8988T (cell line): ENCODE measurements around the gene TCAP.

Source experiments
- DNase-seq: peaks from one replicate; pipeline ENCODE4 v3.0.0; 2011

Gene TCAP, protein sequence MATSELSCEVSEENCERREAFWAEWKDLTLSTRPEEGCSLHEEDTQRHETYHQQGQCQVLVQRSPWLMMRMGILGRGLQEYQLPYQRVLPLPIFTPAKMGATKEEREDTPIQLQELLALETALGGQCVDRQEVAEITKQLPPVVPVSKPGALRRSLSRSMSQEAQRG

DNA sequence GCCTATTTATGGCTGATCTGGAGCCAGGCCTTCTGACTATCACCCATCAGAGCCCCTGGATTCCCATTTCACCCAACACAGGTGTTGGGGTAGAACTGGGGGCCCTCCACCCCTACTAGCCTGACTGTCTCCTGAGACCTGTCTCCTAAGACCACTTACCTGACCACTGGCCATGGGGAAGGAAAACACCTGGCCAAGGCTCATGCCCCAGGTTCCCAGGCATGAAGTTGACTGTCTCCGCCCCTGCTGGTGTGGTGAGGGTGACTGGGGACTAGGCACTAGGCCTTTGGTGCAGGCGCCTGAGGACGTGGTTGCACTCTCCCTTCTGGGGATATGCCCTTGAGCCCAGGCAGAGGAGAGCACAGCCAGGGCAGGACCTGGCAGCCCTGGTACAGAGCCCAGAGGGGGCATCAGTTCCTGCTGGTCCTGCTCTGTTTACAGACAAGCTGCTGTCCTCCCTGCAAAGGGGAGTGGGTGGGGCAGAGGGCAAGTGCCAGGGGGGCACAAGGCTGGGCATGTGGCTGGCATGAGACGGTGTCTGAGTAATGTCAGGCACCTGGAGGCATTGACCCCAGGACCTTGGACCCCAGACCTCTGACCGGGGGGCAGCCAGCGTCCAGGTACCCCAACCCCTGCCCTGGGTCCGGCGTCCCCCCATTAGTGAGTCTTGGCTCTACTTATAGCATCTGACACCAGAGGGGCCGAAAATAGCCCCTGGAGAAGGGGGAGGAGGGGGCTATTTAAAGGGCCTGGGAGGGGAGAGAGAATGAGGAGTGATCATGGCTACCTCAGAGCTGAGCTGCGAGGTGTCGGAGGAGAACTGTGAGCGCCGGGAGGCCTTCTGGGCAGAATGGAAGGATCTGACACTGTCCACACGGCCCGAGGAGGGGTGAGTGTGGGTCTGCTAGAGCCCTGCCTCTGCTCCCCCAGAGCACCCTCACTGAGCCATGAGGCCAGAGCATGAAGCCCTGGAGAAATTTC lies at the start of gene TCAP:
TCAP (plus strand) TSS at position 769 of the 981 bp plus-strand sequence; CDS start at position 780, 11 bp downstream.
- no peak for DNase-seq

DNA sequence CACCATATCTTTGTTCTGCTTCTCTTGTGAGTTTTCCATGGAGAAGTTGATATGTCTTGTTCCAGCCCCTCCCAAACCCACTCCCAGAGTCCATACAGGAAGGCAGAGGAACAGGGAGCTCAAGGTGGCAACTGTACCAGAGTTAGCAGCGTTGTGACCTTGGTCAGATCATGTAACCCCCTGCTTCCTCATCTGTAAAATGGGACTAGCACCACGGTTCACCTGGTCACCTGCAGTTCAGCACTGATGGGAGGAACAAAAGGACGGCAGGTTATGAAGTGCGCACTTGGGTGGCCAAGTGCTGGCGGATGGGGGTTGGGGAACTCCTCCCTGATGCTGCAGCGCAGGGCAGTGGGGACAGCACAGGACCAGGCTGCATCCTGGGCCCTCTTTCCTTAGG lies 49.7 kb upstream of the TCAP start:
- DNase-seq = no peak

DNA sequence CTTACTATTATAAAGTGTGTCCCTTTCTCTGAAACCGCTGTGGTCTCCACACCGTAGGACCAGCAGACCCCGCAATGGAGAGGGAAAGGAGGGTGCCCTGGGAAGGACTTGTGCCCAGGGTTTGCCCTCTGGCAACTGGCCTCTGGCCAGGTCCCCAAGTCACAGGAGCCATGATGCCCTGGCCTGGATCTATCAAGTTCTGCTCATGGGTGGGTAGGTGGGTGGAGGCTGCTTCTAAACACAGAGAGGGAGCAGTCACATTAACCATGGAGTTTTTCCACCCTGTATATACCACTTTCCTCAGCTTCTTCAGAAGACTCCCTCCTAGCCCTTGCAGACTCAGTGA lies 48.1 kb upstream of the TCAP start:
- no peak for DNase-seq

DNA sequence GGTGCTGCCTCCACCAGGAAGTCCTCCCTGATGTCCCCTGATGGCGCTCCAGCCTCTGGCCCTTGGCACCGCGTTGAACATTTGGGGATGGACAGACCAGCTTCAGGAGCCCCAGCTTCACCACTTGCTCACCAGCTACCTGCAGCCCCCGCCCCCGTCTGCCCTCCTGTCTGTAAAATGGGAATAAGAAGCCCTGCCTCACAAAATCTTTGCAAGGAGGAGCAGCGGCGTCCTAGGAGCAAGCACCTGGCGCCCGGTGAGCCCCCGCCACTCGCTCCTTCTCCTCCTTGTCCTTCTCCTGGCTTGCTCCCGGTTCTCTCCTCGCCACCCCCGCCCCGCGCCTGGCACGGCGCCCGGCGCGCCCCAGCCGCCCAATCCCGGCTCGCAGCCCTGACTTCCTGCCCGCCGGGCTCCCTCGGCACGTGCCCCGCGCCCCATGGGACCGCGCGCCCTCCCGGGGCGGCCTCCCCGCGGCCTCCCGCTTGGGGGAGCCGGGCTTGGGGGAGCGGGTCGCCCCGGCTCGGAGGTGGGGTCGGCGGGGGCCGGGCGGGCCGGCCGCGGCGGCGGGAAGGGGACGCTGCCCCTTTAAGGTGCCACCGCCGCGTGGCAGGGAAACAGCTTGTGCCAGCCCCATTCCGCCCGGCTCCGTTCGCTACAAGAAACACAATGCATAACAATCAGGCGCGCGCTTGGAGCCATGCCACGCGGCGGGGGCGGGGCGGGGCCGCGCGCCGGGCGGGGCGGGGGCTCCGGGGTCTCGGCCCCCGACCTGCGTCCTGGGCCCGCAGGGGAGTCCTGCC lies 47.5 kb upstream of the TCAP start:
- DNase-seq = peak; percentile 75

DNA sequence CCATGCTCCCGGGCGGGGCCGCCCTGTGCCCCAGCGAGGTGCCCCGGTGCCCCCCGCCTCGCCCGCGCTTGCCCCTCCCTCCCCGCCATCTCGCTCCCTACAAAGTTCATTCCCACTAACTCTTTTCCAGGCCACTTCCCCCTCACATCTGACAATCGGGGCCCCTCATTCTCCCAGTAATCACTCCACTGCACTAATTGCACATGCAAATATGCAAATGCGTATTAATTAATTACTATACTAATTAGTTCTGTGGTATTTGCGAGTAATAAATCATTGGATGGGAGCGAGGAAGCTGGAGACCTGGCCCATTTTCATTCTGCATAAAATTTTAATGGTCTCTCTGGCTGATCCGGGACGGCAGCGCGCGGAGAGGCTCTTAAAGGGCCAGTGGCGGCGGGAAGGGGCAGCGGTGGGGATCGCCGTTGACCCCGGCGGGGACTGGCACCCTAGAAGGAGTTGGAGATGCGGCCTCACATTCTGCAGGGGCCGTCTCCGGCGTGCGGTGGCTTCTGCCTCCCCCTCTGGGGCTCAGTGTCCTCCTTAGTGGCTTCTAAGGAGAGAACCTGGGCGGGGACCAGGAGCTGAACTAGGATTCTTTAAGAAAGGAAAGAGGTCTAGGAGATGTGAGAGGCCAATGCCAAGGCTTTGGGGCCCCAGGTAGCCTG lies 46.8 kb upstream of the TCAP start:
- DNase-seq = no peak

DNA sequence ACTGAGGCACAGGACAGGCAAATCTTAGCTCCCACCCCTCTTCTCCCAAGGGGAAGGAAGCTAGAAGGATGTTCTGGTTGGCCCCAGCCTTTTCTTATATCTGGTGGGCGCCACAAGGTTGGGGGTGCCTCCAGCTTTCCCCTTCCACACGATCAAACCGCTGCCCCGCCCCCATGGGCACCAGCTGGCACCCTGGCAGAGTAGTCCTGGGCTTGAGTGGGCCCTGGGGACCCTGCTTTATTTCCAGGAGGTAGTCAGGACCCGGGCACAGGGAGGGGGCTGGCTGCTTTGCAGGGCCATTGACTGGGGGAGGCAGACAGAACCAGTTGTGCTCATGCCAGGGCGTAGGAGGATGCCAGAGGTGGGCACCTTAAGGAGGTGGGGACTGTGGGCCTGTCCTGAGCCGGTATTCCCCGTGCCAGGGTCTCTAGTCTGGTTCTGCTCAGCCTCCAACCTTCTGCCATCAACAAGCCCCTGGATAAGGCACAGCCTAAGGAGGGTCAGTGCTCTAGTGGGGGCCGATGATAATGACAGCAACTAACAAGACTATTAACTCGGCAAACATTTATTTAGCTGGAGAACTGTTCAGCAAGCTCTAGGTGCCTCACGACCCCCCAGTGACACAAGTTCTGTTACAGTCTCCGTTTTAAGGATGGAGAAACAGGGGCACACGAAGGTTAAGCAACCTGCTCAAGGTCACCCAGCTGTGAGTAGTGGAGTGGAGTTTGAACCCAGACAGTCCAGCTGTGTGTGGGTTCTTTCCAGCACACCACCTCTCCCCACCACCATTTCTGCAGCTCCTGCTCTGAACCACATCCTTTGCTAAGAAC lies 46.0 kb upstream of the TCAP start:
- no peak for DNase-seq

DNA sequence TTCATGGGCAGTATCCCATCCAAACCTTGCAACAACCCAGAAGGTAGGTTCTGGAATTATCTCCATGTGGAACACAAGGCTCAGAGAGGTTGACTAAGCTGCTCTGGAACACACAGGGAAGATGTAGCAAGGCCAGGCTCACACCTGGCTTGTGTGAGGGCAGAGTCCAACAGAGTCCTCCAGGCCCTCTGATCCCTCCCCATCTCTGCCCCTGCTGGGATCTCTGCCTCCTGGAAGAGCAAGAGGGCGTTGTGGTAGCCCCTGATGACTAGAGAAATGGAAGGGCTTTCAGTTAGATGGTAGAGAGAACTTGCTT lies 45.4 kb upstream of the TCAP start:
- no peak for DNase-seq

DNA sequence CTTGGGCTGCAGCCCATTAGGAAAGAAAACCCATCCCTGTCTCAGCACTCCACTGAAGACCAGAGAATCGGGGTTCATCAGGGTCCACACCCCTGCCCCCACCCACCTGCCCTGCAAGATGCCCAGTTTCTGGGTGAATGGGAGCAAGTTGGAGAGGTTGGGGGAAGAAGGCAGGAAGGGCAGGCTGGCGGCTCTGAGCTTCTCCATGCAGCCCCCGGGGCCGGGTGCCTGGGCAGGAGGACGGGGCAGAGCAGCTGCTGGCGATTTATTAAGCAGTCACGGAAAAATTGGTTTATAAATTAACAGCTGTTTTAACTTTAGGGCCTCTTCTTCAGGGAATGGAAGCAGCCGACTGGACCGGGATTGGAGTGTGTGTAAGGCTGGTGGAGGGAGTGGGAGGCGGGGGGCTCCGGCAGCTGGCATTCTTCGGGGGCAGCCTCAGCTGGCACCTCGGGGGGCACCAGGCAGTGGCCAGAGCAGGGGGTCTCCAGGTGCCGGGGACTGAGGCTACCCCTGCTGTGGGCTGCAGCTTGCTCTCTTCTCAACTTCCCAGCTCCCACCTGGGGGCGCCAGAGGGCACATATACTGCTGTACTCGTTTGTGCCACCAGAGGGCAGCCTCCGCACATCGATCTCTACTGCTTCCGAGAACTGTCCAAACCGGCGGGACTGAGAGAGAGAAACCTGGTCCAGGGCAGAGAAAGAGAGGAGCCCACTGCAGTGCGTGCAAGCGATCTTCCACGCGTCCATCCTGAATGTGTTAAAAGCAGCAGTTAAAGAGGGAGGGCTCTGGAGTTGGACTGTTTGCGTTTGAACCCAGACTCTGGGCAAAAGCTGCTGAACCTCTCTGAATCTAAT lies 43.4 kb upstream of the TCAP start:
- DNase-seq = peak; percentile 77

DNA sequence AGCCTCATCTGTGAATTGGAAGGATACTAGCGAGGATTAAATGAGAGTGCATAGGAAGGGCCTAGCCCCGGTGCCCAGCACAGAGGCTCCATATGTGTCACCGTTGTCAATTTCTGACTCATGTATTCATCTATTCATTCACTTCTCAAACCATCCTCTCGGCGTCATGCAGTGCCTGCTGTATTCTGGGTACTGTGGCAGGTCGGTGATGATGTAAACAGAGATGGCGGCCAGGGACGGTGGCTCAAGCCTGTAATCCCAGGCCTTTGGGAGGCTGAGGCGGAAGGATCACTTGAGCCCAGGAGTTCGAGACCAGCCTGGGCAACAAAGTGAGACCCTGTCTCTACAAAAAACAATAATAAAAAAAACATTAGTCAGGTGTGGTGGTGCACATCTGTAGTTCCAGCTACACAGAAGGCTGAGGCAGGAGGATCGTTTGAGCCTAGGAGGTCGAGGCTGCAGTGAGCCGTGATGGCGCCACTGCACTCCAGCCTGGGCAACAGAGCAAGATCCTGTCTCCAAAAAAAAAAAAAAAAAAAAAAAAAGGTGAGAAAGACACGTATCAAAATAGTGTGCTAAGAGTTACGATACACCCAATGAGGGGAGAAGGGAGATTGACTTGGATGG lies 42.7 kb upstream of the TCAP start:
- no peak for DNase-seq

DNA sequence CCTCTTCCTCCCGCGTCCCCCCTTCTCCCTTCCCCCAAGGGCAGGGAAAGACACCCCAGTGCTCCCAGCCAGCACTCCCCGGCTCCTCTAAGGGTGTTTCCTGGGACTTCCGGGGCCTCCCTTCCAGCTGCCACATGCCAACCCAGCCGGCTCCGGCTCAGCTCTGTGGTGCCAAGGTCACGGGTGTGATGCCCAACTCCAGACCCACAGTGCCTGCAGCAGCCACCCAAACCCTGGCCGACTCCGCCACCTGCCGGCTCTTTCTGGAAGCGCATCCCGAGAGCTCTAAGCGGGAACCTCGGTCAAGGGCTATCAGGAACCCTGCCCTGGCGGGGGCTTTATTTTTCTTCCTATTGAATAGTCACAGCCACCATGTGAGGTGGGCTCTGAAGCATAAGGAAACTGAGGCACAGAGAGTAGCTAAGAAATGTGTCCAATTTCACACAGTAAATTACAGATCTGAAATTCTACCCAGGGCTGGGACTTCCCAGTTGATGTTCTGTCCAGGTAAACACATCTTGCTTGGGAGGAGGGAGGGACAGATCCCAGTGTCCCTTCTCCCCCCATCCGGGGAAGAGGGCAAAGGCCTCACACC lies 41.7 kb upstream of the TCAP start:
- peak; percentile 79 for DNase-seq

DNA sequence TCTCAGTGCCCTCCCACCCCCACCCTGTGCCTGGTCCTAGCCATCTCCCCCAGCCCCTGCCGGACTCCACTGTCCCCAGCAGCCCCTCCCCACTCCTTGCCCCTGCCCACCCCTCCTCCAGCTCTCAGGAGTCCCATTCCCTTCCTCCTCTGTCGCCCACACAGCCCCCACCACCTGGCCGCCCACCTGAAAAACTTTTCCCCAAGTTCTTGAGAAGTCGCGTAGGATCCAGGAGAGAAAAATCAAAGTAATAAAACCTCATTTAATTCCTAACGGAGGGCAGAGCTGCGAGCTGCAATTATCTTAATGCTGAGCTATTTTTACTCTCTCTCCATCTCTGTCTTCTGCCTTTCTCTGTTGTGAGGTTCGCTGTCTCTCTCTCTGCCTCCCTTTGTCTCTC lies 40.8 kb upstream of the TCAP start:
- DNase-seq = no peak

DNA sequence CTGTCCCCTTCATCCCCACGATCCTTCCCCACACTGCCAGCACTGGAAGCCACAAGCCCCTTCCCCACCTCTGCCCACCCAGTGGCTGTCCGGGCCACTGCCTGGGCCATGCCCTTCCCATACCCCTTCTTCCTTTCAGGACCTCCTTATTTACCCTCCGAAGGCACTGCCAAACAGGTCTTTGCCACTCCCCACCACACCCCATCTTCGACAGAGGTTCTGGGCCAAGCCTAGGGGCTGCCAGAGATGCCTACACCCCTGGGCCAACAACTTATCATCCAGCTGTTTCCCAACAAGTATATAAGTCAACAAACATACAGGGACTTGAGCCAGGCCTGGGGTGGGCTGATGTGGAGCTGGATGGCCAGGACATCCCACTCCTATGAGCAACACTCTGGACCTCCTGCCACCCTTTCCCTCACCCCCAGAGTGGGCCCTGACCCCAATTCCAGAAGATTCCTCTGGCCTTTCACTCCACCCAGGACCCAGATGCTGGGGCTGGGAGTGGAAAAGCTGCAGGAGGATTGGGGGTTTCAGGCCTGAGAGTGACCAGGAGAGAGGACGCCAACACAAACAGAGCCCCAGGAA lies 39.9 kb upstream of the TCAP start:
- DNase-seq = no peak

DNA sequence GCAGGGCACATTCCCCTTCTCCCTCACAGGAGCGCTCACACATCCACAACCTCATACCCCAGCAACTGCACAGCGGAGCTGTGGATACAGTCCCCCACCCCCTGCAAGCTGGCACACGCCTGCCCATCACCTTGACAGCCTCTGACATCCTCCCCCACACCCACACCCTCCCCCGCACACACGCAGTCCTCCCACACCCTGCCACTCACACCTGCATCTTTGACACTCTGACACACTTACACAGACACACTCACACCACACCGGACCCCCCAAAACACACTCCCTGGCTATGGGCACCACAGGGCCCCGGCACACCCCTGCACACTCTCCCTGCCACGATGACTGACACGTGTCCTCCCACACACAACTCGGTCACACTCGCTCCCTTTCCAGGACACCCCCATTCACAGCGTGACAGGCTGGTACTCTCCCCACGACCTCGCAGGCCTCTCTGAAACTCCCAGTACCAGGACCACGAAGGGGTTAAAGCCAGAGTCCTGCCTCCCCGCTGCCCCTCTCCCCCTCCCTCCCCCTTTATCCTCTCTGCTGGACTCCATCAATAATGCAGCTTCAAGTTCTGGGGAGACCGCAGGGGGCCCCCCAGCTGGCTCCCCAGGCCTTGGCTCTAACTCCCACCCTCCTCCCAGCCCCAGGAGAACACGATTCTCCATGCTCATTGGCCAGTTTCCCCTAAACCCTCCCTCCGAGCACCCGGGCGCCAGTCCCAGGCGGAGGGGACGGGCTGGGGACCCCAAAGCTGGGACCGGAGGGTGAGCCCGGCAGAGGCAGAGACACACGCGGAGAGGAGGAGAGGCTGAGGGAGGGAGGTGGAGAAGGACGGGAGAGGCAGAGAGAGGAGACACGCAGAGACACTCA lies 38.7 kb upstream of the TCAP start, which contains the start of gene PPP1R1B:
PPP1R1B (plus strand) TSS at position 782 of the 876 bp plus-strand sequence. CDS start 441 bp downstream, outside the sequence.
- no peak for DNase-seq

DNA sequence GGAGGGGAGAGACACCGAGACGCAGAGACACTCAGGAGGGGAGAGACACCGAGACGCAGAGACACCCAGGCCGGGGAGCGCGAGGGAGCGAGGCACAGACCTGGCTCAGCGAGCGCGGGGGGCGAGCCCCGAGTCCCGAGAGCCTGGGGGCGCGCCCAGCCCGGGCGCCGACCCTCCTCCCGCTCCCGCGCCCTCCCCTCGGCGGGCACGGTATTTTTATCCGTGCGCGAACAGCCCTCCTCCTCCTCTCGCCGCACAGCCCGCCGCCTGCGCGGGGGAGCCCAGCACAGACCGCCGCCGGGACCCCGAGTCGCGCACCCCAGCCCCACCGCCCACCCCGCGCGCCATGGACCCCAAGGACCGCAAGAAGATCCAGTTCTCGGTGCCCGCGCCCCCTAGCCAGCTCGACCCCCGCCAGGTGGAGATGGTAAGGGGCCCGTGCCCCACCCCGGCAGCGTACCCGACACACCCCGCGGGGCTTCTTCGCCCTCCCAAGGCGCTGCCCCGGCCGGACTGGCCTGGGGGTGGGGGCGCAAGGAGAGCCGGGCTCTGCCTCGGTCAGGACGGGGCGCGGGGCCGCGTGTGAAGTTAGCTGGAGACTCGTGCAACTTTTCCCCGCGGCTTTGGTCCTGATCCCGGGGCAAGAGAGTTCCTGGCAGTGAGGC lies 38.0 kb upstream of the TCAP start:
- no peak for DNase-seq

DNA sequence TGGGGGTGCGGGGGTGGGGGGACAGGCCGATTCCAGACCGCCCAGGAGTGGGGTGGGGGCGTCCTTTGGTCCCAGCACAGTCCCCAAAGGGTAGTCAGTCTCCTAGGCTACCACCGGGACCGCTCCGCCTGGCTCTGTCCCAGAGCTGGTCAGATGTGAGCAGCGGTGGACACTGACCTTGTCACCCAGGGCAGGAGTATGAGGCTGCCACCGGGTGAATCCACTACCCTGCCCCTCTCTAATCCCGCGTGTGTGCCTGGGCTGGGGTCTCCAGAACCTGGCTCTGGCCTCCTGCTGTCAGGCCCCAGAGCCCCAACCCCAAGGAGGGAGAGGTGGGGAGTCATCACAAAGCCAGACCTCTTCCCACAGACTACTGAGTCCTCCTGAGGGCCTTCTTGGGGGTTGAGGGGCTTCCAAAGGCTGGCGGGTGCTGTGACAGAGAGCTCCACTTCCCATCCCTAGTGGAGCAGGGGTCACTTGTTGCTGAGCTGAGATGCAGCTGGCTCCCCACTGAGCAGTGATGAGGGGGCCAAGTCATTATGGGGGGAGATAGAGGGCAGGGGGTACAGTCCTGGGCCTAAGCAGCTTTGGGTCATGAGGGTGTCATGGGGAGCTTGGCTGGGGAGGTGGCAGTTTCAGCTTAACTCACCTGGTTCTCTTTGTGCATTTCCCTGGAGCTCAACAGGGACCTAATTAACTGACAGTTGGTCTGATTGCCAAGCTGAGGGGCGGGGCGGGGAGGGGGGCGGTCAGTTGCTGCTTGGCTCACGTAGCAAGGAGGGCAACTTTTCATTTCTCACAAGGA lies 37.2 kb upstream of the TCAP start:
- no peak for DNase-seq

DNA sequence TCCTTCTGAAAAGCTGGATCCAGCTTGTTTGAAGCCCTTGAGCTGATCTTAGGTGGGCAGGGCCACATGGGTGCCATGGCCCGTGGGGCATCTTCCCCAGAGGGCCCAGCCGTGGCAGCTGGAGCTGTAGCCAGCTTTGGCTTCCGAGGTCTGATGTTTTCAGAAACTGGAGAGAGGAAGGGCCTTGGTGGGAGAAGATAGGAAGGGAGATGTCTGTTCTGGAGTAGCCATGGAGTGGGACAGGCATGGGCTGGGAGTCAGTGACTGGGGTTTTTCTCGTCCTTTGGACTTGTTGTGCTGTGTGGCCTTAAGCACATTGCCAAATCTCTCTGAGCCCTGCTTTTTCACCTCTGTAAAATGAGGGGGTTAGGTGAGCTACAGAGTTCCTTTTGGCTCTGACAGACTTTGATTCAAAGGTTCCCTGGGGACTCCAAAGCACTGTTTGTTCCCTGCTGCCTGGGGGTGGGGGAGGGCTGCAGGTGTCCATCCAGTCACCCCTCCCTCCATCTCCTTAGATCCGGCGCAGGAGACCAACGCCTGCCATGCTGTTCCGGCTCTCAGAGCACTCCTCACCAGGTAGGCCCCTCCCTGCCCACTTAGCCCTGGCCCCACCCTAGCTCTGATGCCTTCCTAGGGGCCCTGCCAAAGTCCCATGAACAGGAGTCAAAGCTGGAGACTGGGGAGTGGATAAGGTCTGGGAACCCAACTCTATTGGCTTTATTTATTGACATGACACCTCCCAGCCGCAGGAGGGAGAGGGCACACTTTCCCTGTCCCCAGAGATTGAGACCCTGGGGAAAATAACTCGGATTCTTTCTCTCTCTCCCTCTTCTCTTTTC lies 36.3 kb upstream of the TCAP start:
- no peak for DNase-seq
